Chondrocyte (in vitro differentiated cells): ENCODE data around the gene PON3. TPM values are rescaled to one million over a fixed set of nuclear protein-coding genes. Genes with fewer than 3 reads are reported as not detected.

Experiments
- DNase-seq: peaks from one replicate; pipeline ENCODE4 v3.0.0; 2021; ENCODE audit warnings: mixed read lengths, low spot score
- H3K27ac Mint-ChIP-seq: one replicate; pipeline ENCODE4 v1.8.0; 2021; ENCODE audit warnings: mild to moderate bottlenecking, moderate library complexity, mixed read lengths; ENCODE audit not compliant: unreplicated experiment
- H3K27me3 Mint-ChIP-seq: 2 replicates; pipeline ENCODE4 v1.8.0; 2021; ENCODE audit warnings: low read depth, mixed read lengths
- H3K36me3 Mint-ChIP-seq: 2 replicates; pipeline ENCODE4 v1.8.0; 2021; ENCODE audit warnings: low read depth, mixed read lengths
- H3K4me1 Mint-ChIP-seq: 2 replicates; pipeline ENCODE4 v1.8.0; 2021; ENCODE audit warnings: low read depth, mild to moderate bottlenecking, mixed read lengths
- H3K4me3 Mint-ChIP-seq: one replicate; pipeline ENCODE4 v1.8.0; 2021; ENCODE audit warnings: mild to moderate bottlenecking, moderate library complexity, mixed read lengths; ENCODE audit not compliant: unreplicated experiment
- H3K9me3 Mint-ChIP-seq: 2 replicates; pipeline ENCODE4 v1.8.0; 2021; ENCODE audit warnings: low read depth, mixed read lengths
- CTCF ChIP-seq: fragments of 200-600 bp; sonication (generic); IDR thresholded peaks from 2 replicates; pipeline ENCODE4 v1.5.0; 2021; ENCODE audit warnings: antibody characterized with exemption, mild to moderate bottlenecking, moderate library complexity
- total RNA-seq: library from RNA; stranded (reverse); gene quantifications from 3 replicates; pipeline ENCODE4 v1.2.1, GENCODE V29; 2021

The PON3 gene
- total RNA-seq, 1 donor from 2014 or later: not detected

- no peak for TF ChIP-seq CTCF
- DNase-seq: no peak
- H3K9me3 Mint-ChIP-seq: peaks cover 3% of the 10 kb centered on the region
- peaks cover 5% of the 10 kb centered on the region for H3K27me3 Mint-ChIP-seq
- H3K4me1 Mint-ChIP-seq: peaks cover 27% of the 10 kb centered on the region
- no peak overlapping the region for H3K4me3 Mint-ChIP-seq
- H3K36me3 Mint-ChIP-seq: no peaks in the 10 kb centered on the region
- no peak overlapping the region for H3K27ac Mint-ChIP-seq
Measured at GRCh38 chr7:95330961-95331337, 65.2 kb downstream of the PON3 start.

GRCh38 chr7:95330204-95330960, 65.8 kb downstream of the PON3 start:
- peaks cover 3% of the 10 kb centered on the region for H3K9me3 Mint-ChIP-seq
- TF ChIP-seq CTCF: no peak
- no peak for DNase-seq
- H3K27me3 Mint-ChIP-seq: peaks cover 9% of the 10 kb centered on the region
- no peak overlapping the region for H3K27ac Mint-ChIP-seq
- no peaks in the 10 kb centered on the region for H3K36me3 Mint-ChIP-seq
- peaks cover 25% of the 10 kb centered on the region for H3K4me1 Mint-ChIP-seq
- no peak overlapping the region for H3K4me3 Mint-ChIP-seq

- TF ChIP-seq CTCF: no peak
- no peak for DNase-seq
Measured at GRCh38 chr7:95327356-95327755, 68.8 kb downstream of the PON3 start.

GRCh38 chr7:95324431-95324830, 71.7 kb downstream of the PON3 start, which contains the start of gene PON1:
TSS of gene PON1 (minus strand) at chr7:95324532. CDS start at chr7:95324475, 57 bp downstream.
- H3K4me3 Mint-ChIP-seq: no peak within 1 kb of the TSS
- H3K4me1 Mint-ChIP-seq: no peaks in the 10 kb centered on the region
- H3K27ac Mint-ChIP-seq: no peak within 1 kb of the TSS
- H3K27me3 Mint-ChIP-seq: peaks cover 15% of the 10 kb centered on the region
- TF ChIP-seq CTCF: no peak
- peaks cover 3% of the 10 kb centered on the region for H3K9me3 Mint-ChIP-seq
- DNase-seq: no peak
- no peaks in the 10 kb centered on the region for H3K36me3 Mint-ChIP-seq

More at GRCh38 chr7:95327356-95327755, 68.8 kb downstream of the PON3 start:
- Mint-ChIP-seq H3K4me3 (no peak overlapping the region), H3K36me3 (no peaks in the 10 kb centered on the region), H3K4me1 (peaks cover 11% of the 10 kb centered on the region), H3K27me3 (peaks cover 15% of the 10 kb centered on the region), H3K9me3 (peaks cover 3% of the 10 kb centered on the region), H3K27ac (no peak overlapping the region)

GRCh38 chr7:95323410-95324129, 72.6 kb downstream of the PON3 start:
- DNase-seq: no peak
- no peak overlapping the region for H3K27ac Mint-ChIP-seq
- peaks cover 13% of the 10 kb centered on the region for H3K27me3 Mint-ChIP-seq
- H3K4me3 Mint-ChIP-seq: no peak overlapping the region
- H3K4me1 Mint-ChIP-seq: no peaks in the 10 kb centered on the region
- peaks cover 3% of the 10 kb centered on the region for H3K9me3 Mint-ChIP-seq
- no peaks in the 10 kb centered on the region for H3K36me3 Mint-ChIP-seq
- TF ChIP-seq CTCF: no peak
